Globus pallidus (tissue), 1 donor: ENCODE results near the gene CLDN10.
"Not testable (repeated sequence)": the region's sequence is repeated elsewhere in the genome, so short reads cannot be mapped to it uniquely, and the experiment has no call there.

Experiments used
- DNase-seq: peaks from one replicate; pipeline ENCODE4 v3.0.0-alpha.2; 2015; ENCODE audit warnings: low spot score

The CLDN10 gene

GRCh38 chr13:95541911-95542474, 10.5 kb upstream of the CLDN10 start:
- DNase-seq = no peak

GRCh38 chr13:95544293-95544692, 8.2 kb upstream of the CLDN10 start:
- DNase-seq = no peak

GRCh38 chr13:95546919-95547318, 5.6 kb upstream of the CLDN10 start:
- DNase-seq = no peak

- DNase-seq = no peak
These were observed 4.9 kb upstream of the CLDN10 start for GRCh38 chr13:95547531-95548167.

- no peak for DNase-seq
These were observed 347 bp upstream of the CLDN10 start for GRCh38 chr13:95552208-95552538.

GRCh38 chr13:95553581-95554385, 1.3 kb downstream of the CLDN10 start:
- DNase-seq = no peak

GRCh38 chr13:95557013-95557412, 4.5 kb downstream of the CLDN10 start:
- no peak for DNase-seq

- no peak for DNase-seq
These were observed 6.6 kb downstream of the CLDN10 start for GRCh38 chr13:95559100-95559499.

GRCh38 chr13:95560387-95560786, 7.9 kb downstream of the CLDN10 start:
- DNase-seq = no peak

- no peak for DNase-seq
These were observed 11.6 kb downstream of the CLDN10 start for GRCh38 chr13:95564091-95564490.

- no peak for DNase-seq
These were observed 12.3 kb downstream of the CLDN10 start for GRCh38 chr13:95564733-95565291.

- DNase-seq = not testable (repeated sequence)
These were observed 13.2 kb downstream of the CLDN10 start for GRCh38 chr13:95565758-95566157.

GRCh38 chr13:95568131-95568530, 15.6 kb downstream of the CLDN10 start:
- DNase-seq = no peak

- no peak for DNase-seq
These were observed 17.5 kb downstream of the CLDN10 start for GRCh38 chr13:95570016-95570415.

- DNase-seq = no peak
These were observed 19.4 kb downstream of the CLDN10 start for GRCh38 chr13:95571941-95572340.

GRCh38 chr13:95573221-95573620, 20.7 kb downstream of the CLDN10 start:
- DNase-seq = no peak

- no peak for DNase-seq
These were observed 26.8 kb downstream of the CLDN10 start for GRCh38 chr13:95579303-95579702.

GRCh38 chr13:95585867-95586266, 33.3 kb downstream of the CLDN10 start:
- DNase-seq = no peak

- no peak for DNase-seq
These were observed 35.6 kb downstream of the CLDN10 start for GRCh38 chr13:95588134-95588533.

- DNase-seq = no peak
These were observed 36.2 kb downstream of the CLDN10 start for GRCh38 chr13:95588721-95589120.

- no peak for DNase-seq
These were observed 40.9 kb downstream of the CLDN10 start for GRCh38 chr13:95593462-95593861.

GRCh38 chr13:95596701-95597100, 44.2 kb downstream of the CLDN10 start:
- no peak for DNase-seq

- no peak for DNase-seq
These were observed 48.7 kb downstream of the CLDN10 start for GRCh38 chr13:95601216-95601615.
